ENCODE results near the gene RUFY4. TPM values are rescaled to one million over a fixed set of nuclear protein-coding genes. Genes with fewer than 3 reads are reported as not detected.

RUFY4 gene
- total RNA-seq, 3 donors from 2014 or later: 2.8 TPM; not detected in 2

- Histone ChIP-seq H3K4me1 (no peaks in the 10 kb centered on the region), H3K4me3 (no peak overlapping the region), H3K27ac (no peak overlapping the region), H3K27me3 (no peaks in the 10 kb centered on the region), H3K36me3 (no peaks in the 10 kb centered on the region), H3K9me3 (no peaks in the 10 kb centered on the region)
- intact Hi-C loops (cut with DNase I; ENCODE audit: low total_unique reads): no loop called here
- no peak for DNase-seq (ENCODE audit: low spot score in 2 of 2)
- TF ChIP-seq CTCF (IDR thresholded peaks at IDR 0.05) (no peak), POLR2A (IDR thresholded peaks at IDR 0.05) (no peak), POLR2AphosphoS5 (IDR thresholded peaks at IDR 0.05) (no peak)
Measured at GRCh38 chr2:218072002-218072401, 2.9 kb downstream of the RUFY4 start.

- Histone ChIP-seq H3K4me1 (no peaks in the 10 kb centered on the region), H3K9me3 (no peaks in the 10 kb centered on the region), H3K36me3 (no peaks in the 10 kb centered on the region), H3K27ac (no peak overlapping the region), H3K4me3 (no peak overlapping the region), H3K27me3 (no peaks in the 10 kb centered on the region)
- no peak for TF ChIP-seq CTCF (IDR thresholded peaks at IDR 0.05)
- no peak for TF ChIP-seq POLR2AphosphoS5 (IDR thresholded peaks at IDR 0.05)
- TF ChIP-seq POLR2A (IDR thresholded peaks at IDR 0.05): no peak
- intact Hi-C loops (cut with DNase I; ENCODE audit: low total_unique reads): no loop called here
- no peak for DNase-seq (ENCODE audit: low spot score in 2 of 2)
Measured at GRCh38 chr2:218072478-218073024, 3.5 kb downstream of the RUFY4 start.

GRCh38 chr2:218073185-218073584 lies 4.1 kb downstream of the RUFY4 start:
- H3K27ac ChIP-seq: no peak overlapping the region
- no peaks in the 10 kb centered on the region for H3K36me3 ChIP-seq
- H3K4me1 ChIP-seq: no peaks in the 10 kb centered on the region
- DNase-seq (ENCODE audit: low spot score in 2 of 2): no peak
- no peak overlapping the region for H3K4me3 ChIP-seq
- no peaks in the 10 kb centered on the region for H3K27me3 ChIP-seq
- H3K9me3 ChIP-seq: no peaks in the 10 kb centered on the region
- intact Hi-C loops (cut with DNase I; ENCODE audit: low total_unique reads): no loop called here
- no peak for TF ChIP-seq POLR2AphosphoS5 (IDR thresholded peaks at IDR 0.05)
- TF ChIP-seq POLR2A (IDR thresholded peaks at IDR 0.05): no peak
- no peak for TF ChIP-seq CTCF (IDR thresholded peaks at IDR 0.05)

- H3K27ac ChIP-seq: no peak overlapping the region
- no peaks in the 10 kb centered on the region for H3K36me3 ChIP-seq
- no peaks in the 10 kb centered on the region for H3K27me3 ChIP-seq
- intact Hi-C loops (cut with DNase I; ENCODE audit: low total_unique reads): no loop called here
- no peak for DNase-seq (ENCODE audit: low spot score in 2 of 2)
- no peak overlapping the region for H3K4me3 ChIP-seq
- no peak for TF ChIP-seq POLR2AphosphoS5 (IDR thresholded peaks at IDR 0.05)
- no peak for TF ChIP-seq CTCF (IDR thresholded peaks at IDR 0.05)
- no peak for TF ChIP-seq POLR2A (IDR thresholded peaks at IDR 0.05)
- H3K9me3 ChIP-seq: no peaks in the 10 kb centered on the region
- H3K4me1 ChIP-seq: no peaks in the 10 kb centered on the region
Measured at GRCh38 chr2:218074031-218074430, 5.0 kb downstream of the RUFY4 start.

- H3K27me3 ChIP-seq: no peaks in the 10 kb centered on the region
- H3K9me3 ChIP-seq: no peaks in the 10 kb centered on the region
- H3K4me3 ChIP-seq: no peak overlapping the region
- H3K4me1 ChIP-seq: no peaks in the 10 kb centered on the region
- no peak overlapping the region for H3K27ac ChIP-seq
- TF ChIP-seq POLR2A (IDR thresholded peaks at IDR 0.05) (no peak), CTCF (IDR thresholded peaks at IDR 0.05) (no peak), POLR2AphosphoS5 (IDR thresholded peaks at IDR 0.05) (no peak)
- DNase-seq (ENCODE audit: low spot score in 2 of 2): no peak
- no peaks in the 10 kb centered on the region for H3K36me3 ChIP-seq
- intact Hi-C loops (cut with DNase I; ENCODE audit: low total_unique reads): no loop called here
Measured at GRCh38 chr2:218075975-218076811, 7.1 kb downstream of the RUFY4 start.
